22Rv1 (cell line): ENCODE measurements around the gene ITPK1.

Experiments used
- H3K27ac ChIP-seq: fragments of 450-650 bp; 2 replicates; pipeline ENCODE4 v1.5.1; 2017
- CTCF ChIP-seq: fragments of 450-650 bp; IDR thresholded peaks from 2 replicates; pipeline ENCODE4 v1.5.1; 2017; ENCODE audit warnings: mild to moderate bottlenecking
- ZFX ChIP-seq: fragments of 450-650 bp; IDR thresholded peaks from 2 replicates; pipeline ENCODE4 v1.6.1; 2017; ENCODE audit warnings: antibody characterized with exemption, borderline replicate concordance

Gene ITPK1

GRCh38 chr14:93055651-93056115 is 60.0 kb downstream of the ITPK1 start:
- no peak for TF ChIP-seq ZFX
- TF ChIP-seq CTCF = no peak
- no peak overlapping the region for H3K27ac ChIP-seq

- TF ChIP-seq CTCF (no peak), ZFX (no peak)
- no peak overlapping the region for H3K27ac ChIP-seq
Observed at GRCh38 chr14:93054876-93055275, 60.8 kb downstream of the ITPK1 start.

DNA sequence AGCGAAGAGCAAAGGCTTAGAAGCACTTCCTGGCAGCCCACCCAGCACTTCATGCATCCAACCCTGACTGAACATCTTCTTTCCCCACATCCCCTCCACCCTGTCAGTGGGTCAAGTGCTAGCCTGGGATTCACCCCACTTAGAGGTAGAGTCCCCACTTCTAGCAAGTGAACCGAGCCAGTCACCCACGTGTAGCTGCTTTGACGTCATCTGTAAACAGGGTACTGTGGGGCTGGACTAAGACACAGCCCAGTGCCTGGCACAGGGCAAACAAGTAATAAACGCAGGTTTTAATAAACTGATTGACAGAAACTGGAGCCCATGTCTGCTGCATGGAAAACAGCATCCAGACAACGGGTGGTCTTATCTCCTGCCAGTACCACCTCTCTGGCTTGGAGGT is 61.7 kb downstream of the ITPK1 start:
- TF ChIP-seq CTCF (no peak), ZFX (no peak)
- no peak overlapping the region for H3K27ac ChIP-seq

GRCh38 chr14:93051600-93052546 is 63.9 kb downstream of the ITPK1 start:
- peak overlapping the region; percentile 63 for H3K27ac ChIP-seq
- no peak for TF ChIP-seq CTCF
- no peak for TF ChIP-seq ZFX

DNA sequence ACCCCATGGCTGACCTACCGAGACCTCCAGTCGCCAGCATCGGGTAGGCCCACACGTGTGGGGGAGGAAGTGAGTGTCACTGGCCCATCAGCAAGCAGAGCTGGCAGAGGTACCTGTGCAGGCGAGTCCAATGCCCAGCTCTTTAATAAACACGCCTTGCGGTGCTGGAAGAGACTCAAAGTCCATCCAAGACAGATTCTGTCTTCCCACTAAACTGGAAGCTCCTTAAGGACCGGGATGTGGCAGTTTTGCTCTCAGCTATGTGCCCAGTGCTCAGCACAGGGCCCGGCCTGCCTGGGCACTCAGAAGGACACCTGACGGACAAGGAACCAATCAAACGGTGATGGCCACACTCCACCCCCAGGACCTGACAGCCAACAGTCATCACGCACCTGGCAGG is 65.0 kb downstream of the ITPK1 start:
- TF ChIP-seq ZFX (no peak), CTCF (no peak)
- H3K27ac ChIP-seq = no peak overlapping the region

DNA sequence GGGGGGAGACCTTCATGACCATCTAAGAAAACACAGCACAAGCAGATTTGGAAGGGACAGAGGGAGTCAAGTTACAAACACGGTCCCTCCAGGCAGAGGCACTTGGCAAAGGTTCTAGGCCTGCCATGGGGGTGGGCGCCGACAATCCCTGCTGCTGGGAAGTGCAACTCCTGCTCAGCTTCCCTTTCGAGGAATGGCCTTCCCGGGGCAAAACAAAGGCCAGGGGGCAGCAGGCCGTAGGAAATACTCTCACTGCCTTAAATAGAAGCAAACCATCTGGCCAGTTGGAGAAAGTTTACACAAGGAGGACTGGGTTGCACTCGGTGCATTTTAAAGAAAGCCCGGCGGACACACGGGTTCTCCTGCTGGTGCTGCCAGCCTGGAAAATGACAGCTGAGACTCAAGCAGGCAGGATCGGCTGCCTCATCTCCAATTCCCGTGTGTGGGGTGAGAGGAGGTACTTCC is 65.8 kb downstream of the ITPK1 start:
- peak overlapping the region; percentile 23; the same call in 1 of the 2 replicates for H3K27ac ChIP-seq
- TF ChIP-seq ZFX (no peak), CTCF (no peak)

- no peak overlapping the region for H3K27ac ChIP-seq
- no peak for TF ChIP-seq ZFX
- no peak for TF ChIP-seq CTCF
Observed at GRCh38 chr14:93049315-93049714, 66.4 kb downstream of the ITPK1 start.
